Smooth muscle cell of the brain vasculature (primary cell): ENCODE data around the gene CDKAL1.

Source experiments
- DNase-seq: peaks from one replicate; pipeline ENCODE4 v3.0.0-alpha.2; 2012; ENCODE audit warnings: low read depth, low spot score

Gene CDKAL1

GRCh38 chr6:20554326-20554725, 20.1 kb downstream of the CDKAL1 start:
- no peak for DNase-seq

- no peak for DNase-seq
These were observed 20.6 kb downstream of the CDKAL1 start for GRCh38 chr6:20554817-20555216.

GRCh38 chr6:20559924-20560551, 25.8 kb downstream of the CDKAL1 start:
- no peak for DNase-seq

- no peak for DNase-seq
These were observed 29.1 kb downstream of the CDKAL1 start for GRCh38 chr6:20563377-20563776.

GRCh38 chr6:20564269-20564668, 30.0 kb downstream of the CDKAL1 start:
- no peak for DNase-seq

- no peak for DNase-seq
These were observed 30.5 kb downstream of the CDKAL1 start for GRCh38 chr6:20564777-20565176.

GRCh38 chr6:20565342-20565741, 31.1 kb downstream of the CDKAL1 start:
- DNase-seq: no peak

GRCh38 chr6:20566109-20566508, 31.9 kb downstream of the CDKAL1 start:
- no peak for DNase-seq

- no peak for DNase-seq
These were observed 34.8 kb downstream of the CDKAL1 start for GRCh38 chr6:20569000-20569610.

- DNase-seq: no peak
These were observed 37.0 kb downstream of the CDKAL1 start for GRCh38 chr6:20571261-20571660.

GRCh38 chr6:20572288-20572687, 38.0 kb downstream of the CDKAL1 start:
- DNase-seq: no peak

- no peak for DNase-seq
These were observed 38.7 kb downstream of the CDKAL1 start for GRCh38 chr6:20572940-20573339.

- no peak for DNase-seq
These were observed 40.1 kb downstream of the CDKAL1 start for GRCh38 chr6:20574355-20574754.

- no peak for DNase-seq
These were observed 40.9 kb downstream of the CDKAL1 start for GRCh38 chr6:20575125-20575524.

GRCh38 chr6:20575704-20576451, 41.6 kb downstream of the CDKAL1 start:
- no peak for DNase-seq

- DNase-seq: no peak
These were observed 43.0 kb downstream of the CDKAL1 start for GRCh38 chr6:20577173-20577688.

- DNase-seq: no peak
These were observed 46.8 kb downstream of the CDKAL1 start for GRCh38 chr6:20581070-20581469.

GRCh38 chr6:20582586-20583443, 48.6 kb downstream of the CDKAL1 start:
- no peak for DNase-seq

- DNase-seq: no peak
These were observed 49.2 kb downstream of the CDKAL1 start for GRCh38 chr6:20583444-20583800.

- DNase-seq: no peak
These were observed 50.0 kb downstream of the CDKAL1 start for GRCh38 chr6:20584100-20584731.

GRCh38 chr6:20589266-20589665, 55.0 kb downstream of the CDKAL1 start:
- no peak for DNase-seq
